ENCODE results near the gene NDUFA3.

NDUFA3 gene

GRCh38 chr19:54127688-54128440 lies 25.2 kb downstream of the NDUFA3 start:
- H3K9me3 Mint-ChIP-seq = no peaks in the 10 kb centered on the region
- no peak overlapping the region for H3K27ac Mint-ChIP-seq
- H3K36me3 Mint-ChIP-seq = peaks cover 4% of the 10 kb centered on the region
- no peak overlapping the region for H3K4me3 Mint-ChIP-seq
- no peaks in the 10 kb centered on the region for H3K27me3 Mint-ChIP-seq
- H3K4me1 Mint-ChIP-seq = no peaks in the 10 kb centered on the region

- Mint-ChIP-seq H3K36me3 (peaks cover 4% of the 10 kb centered on the region), H3K9me3 (no peaks in the 10 kb centered on the region)
These were observed 25.7 kb downstream of the NDUFA3 start for GRCh38 chr19:54128441-54128725.

GRCh38 chr19:54128796-54129616 lies 26.4 kb downstream of the NDUFA3 start:
- no peak overlapping the region for H3K4me3 Mint-ChIP-seq
- H3K4me1 Mint-ChIP-seq = no peaks in the 10 kb centered on the region
- H3K27me3 Mint-ChIP-seq = no peaks in the 10 kb centered on the region
- no peaks in the 10 kb centered on the region for H3K9me3 Mint-ChIP-seq
- H3K36me3 Mint-ChIP-seq = peaks cover 4% of the 10 kb centered on the region
- H3K27ac Mint-ChIP-seq = no peak overlapping the region

More at GRCh38 chr19:54128441-54128725, 25.7 kb downstream of the NDUFA3 start:
- Mint-ChIP-seq H3K4me3 (no peak overlapping the region), H3K4me1 (no peaks in the 10 kb centered on the region), H3K27me3 (no peaks in the 10 kb centered on the region), H3K27ac (no peak overlapping the region)

GRCh38 chr19:54129617-54129996 lies 27.0 kb downstream of the NDUFA3 start:
- no peaks in the 10 kb centered on the region for H3K9me3 Mint-ChIP-seq
- no peak overlapping the region for H3K27ac Mint-ChIP-seq
- H3K27me3 Mint-ChIP-seq = no peaks in the 10 kb centered on the region
- no peak overlapping the region for H3K4me3 Mint-ChIP-seq
- H3K36me3 Mint-ChIP-seq = peaks cover 4% of the 10 kb centered on the region
- no peaks in the 10 kb centered on the region for H3K4me1 Mint-ChIP-seq

GRCh38 chr19:54133312-54133956 lies 30.8 kb downstream of the NDUFA3 start:
- Mint-ChIP-seq H3K27ac (no peak overlapping the region), H3K4me1 (peaks cover 13% of the 10 kb centered on the region), H3K9me3 (no peaks in the 10 kb centered on the region), H3K36me3 (no peaks in the 10 kb centered on the region), H3K27me3 (no peaks in the 10 kb centered on the region), H3K4me3 (no peak overlapping the region)

GRCh38 chr19:54133957-54134590 lies 31.4 kb downstream of the NDUFA3 start:
- Mint-ChIP-seq H3K27ac (no peak overlapping the region), H3K27me3 (no peaks in the 10 kb centered on the region), H3K4me3 (no peak overlapping the region), H3K36me3 (no peaks in the 10 kb centered on the region), H3K9me3 (no peaks in the 10 kb centered on the region), H3K4me1 (peaks cover 18% of the 10 kb centered on the region)

- no peaks in the 10 kb centered on the region for H3K9me3 Mint-ChIP-seq
- peak overlapping the region; percentile 83 for H3K27ac Mint-ChIP-seq
- H3K36me3 Mint-ChIP-seq = no peaks in the 10 kb centered on the region
These were observed 33.6 kb downstream of the NDUFA3 start for GRCh38 chr19:54136086-54136863.

GRCh38 chr19:54136864-54137698 lies 34.4 kb downstream of the NDUFA3 start:
- Mint-ChIP-seq H3K4me3 (peak overlapping the region; percentile 90), H3K4me1 (peaks cover 42% of the 10 kb centered on the region), H3K9me3 (no peaks in the 10 kb centered on the region), H3K27me3 (no peaks in the 10 kb centered on the region), H3K27ac (peak overlapping the region; percentile 88), H3K36me3 (no peaks in the 10 kb centered on the region)

More at GRCh38 chr19:54136086-54136863, 33.6 kb downstream of the NDUFA3 start:
- Mint-ChIP-seq H3K27me3 (no peaks in the 10 kb centered on the region), H3K4me3 (peak overlapping the region; percentile 90), H3K4me1 (peaks cover 35% of the 10 kb centered on the region)

GRCh38 chr19:54137699-54138488 lies 35.2 kb downstream of the NDUFA3 start, which contains the start of gene CNOT3:
Gene CNOT3 (plus strand): TSS chr19:54137762. CDS start chr19:54142979, 5,217 bp downstream.
- no peaks in the 10 kb centered on the region for H3K9me3 Mint-ChIP-seq
- H3K27ac Mint-ChIP-seq = peak within 1 kb of the TSS; percentile 88
- H3K36me3 Mint-ChIP-seq = no peaks in the 10 kb centered on the region
- H3K4me1 Mint-ChIP-seq = peaks cover 48% of the 10 kb centered on the region
- H3K4me3 Mint-ChIP-seq = peak within 1 kb of the TSS; percentile 90
- H3K27me3 Mint-ChIP-seq = no peaks in the 10 kb centered on the region

GRCh38 chr19:54138489-54139256 lies 36.0 kb downstream of the NDUFA3 start:
- H3K27ac Mint-ChIP-seq = peak overlapping the region; percentile 87
- no peaks in the 10 kb centered on the region for H3K36me3 Mint-ChIP-seq
- peaks cover 48% of the 10 kb centered on the region for H3K4me1 Mint-ChIP-seq
- no peaks in the 10 kb centered on the region for H3K9me3 Mint-ChIP-seq
- H3K4me3 Mint-ChIP-seq = peak overlapping the region; percentile 90
- H3K27me3 Mint-ChIP-seq = no peaks in the 10 kb centered on the region

- peaks cover 5% of the 10 kb centered on the region for H3K36me3 Mint-ChIP-seq
- H3K27me3 Mint-ChIP-seq = no peaks in the 10 kb centered on the region
- H3K4me1 Mint-ChIP-seq = peaks cover 47% of the 10 kb centered on the region
- H3K4me3 Mint-ChIP-seq = no peak overlapping the region
- no peak overlapping the region for H3K27ac Mint-ChIP-seq
- no peaks in the 10 kb centered on the region for H3K9me3 Mint-ChIP-seq
These were observed 38.7 kb downstream of the NDUFA3 start for GRCh38 chr19:54141356-54141755.

- H3K27me3 Mint-ChIP-seq = no peaks in the 10 kb centered on the region
- H3K4me1 Mint-ChIP-seq = peaks cover 41% of the 10 kb centered on the region
- H3K9me3 Mint-ChIP-seq = no peaks in the 10 kb centered on the region
- peaks cover 5% of the 10 kb centered on the region for H3K36me3 Mint-ChIP-seq
- H3K4me3 Mint-ChIP-seq = no peak overlapping the region
- peak overlapping the region; percentile 81 for H3K27ac Mint-ChIP-seq
These were observed 39.6 kb downstream of the NDUFA3 start for GRCh38 chr19:54142166-54142780.

Data from activated naive CD4-positive, alpha-beta T cell treated with anti-CD3 and anti-CD28 coated beads, Interleukin-2, amount 50 U/mL, for 24 hours (primary cell).